KBM-7 (cell line): ENCODE results near the gene FER1L5.

Source experiments
- DNase-seq: peaks from one replicate; pipeline ENCODE4 v3.0.0-alpha.2; 2015
- in situ Hi-C: fragments of 300-500 bp; cut with MboI; formaldehyde crosslinking; loops from 2 replicates; pipeline ENCODE4 v1.14.3; 2020; ENCODE audit warnings: low sequenced_read_pairs, low pct_unique_long_range_greater_than_20kb, mixed read lengths

FER1L5 gene

GRCh38 chr2:96692094-96692971 lies 49.8 kb downstream of the FER1L5 start:
- no peak for DNase-seq
- in situ Hi-C loops = no loop called here

- in situ Hi-C loops = no loop called here
- DNase-seq = no peak
Observed at GRCh38 chr2:96693286-96694200, 51.0 kb downstream of the FER1L5 start.

GRCh38 chr2:96694279-96694678 lies 51.7 kb downstream of the FER1L5 start:
- no peak for DNase-seq
- in situ Hi-C loops = no loop called here

GRCh38 chr2:96694816-96695455 lies 52.4 kb downstream of the FER1L5 start:
- in situ Hi-C loops = no loop called here

GRCh38 chr2:96695602-96696001 lies 53.0 kb downstream of the FER1L5 start:
- no peak for DNase-seq
- in situ Hi-C loops = no loop called here

More at GRCh38 chr2:96694816-96695455, 52.4 kb downstream of the FER1L5 start:
- no peak for DNase-seq

- in situ Hi-C loops = no loop called here
- DNase-seq = no peak
Observed at GRCh38 chr2:96697476-96697875, 54.9 kb downstream of the FER1L5 start.

- in situ Hi-C loops = no loop called here
- no peak for DNase-seq
Observed at GRCh38 chr2:96698221-96698861, 55.8 kb downstream of the FER1L5 start.

- in situ Hi-C loops = no loop called here
- DNase-seq = no peak
Observed at GRCh38 chr2:96699021-96699420, 56.5 kb downstream of the FER1L5 start.

GRCh38 chr2:96699621-96700020 lies 57.1 kb downstream of the FER1L5 start:
- DNase-seq = no peak
- in situ Hi-C loops = no loop called here

- in situ Hi-C loops = no loop called here
- no peak for DNase-seq
Observed at GRCh38 chr2:96700086-96700485, 57.5 kb downstream of the FER1L5 start.

GRCh38 chr2:96701636-96702035 lies 59.1 kb downstream of the FER1L5 start:
- in situ Hi-C loops = no loop called here

GRCh38 chr2:96702098-96702785 lies 59.7 kb downstream of the FER1L5 start:
- in situ Hi-C loops = no loop called here
- DNase-seq = no peak

More at GRCh38 chr2:96701636-96702035, 59.1 kb downstream of the FER1L5 start:
- no peak for DNase-seq

- in situ Hi-C loops = no loop called here
- DNase-seq = no peak
Observed at GRCh38 chr2:96703021-96703751, 60.6 kb downstream of the FER1L5 start.

- DNase-seq = no peak
- in situ Hi-C loops = no loop called here
Observed at GRCh38 chr2:96710985-96711384, 68.4 kb downstream of the FER1L5 start.

GRCh38 chr2:96715658-96716057 lies 73.1 kb downstream of the FER1L5 start:
- in situ Hi-C loops = no loop called here
- DNase-seq = no peak

- in situ Hi-C loops = no loop called here
- no peak for DNase-seq
Observed at GRCh38 chr2:96716388-96716787, 73.8 kb downstream of the FER1L5 start.

- in situ Hi-C loops = no loop called here
- no peak for DNase-seq
Observed at GRCh38 chr2:96726131-96726530, 83.6 kb downstream of the FER1L5 start.

GRCh38 chr2:96727431-96727830 lies 84.9 kb downstream of the FER1L5 start:
- in situ Hi-C loops = no loop called here
- no peak for DNase-seq
